IMR-90 (cell line): ENCODE data around the gene TMEM181. TPM values are rescaled to one million over a fixed set of nuclear protein-coding genes. Genes with fewer than 3 reads are reported as not detected.

Experiments used
- ATAC-seq: fragments of 200-7000 bp; cut with Tn5 transposase; 2 replicates; pipeline ENCODE4 v1.9.1; 2020; ENCODE audit warnings: low read depth, mild to moderate bottlenecking, moderate library complexity
- BruUV-seq: library from RNA; stranded (reverse); fragments of 400-500 nt; replicated peaks from 2 replicates; lab custom pipeline; 2021; lab: Mats Ljungman, UMichigan
- CTCF ChIA-PET: fragments of 300-600 bp; formaldehyde crosslinking; extraction: SDS; loops from one replicate; lab custom pipeline; 2021; ENCODE audit warnings: antibody characterized with exemption; lab: Yijun Ruan, JAX
- POLR2A ChIA-PET: fragments of 300-600 bp; sonication (Branson Sonifier 250); formaldehyde crosslinking; loops from one replicate; lab custom pipeline; 2022; ENCODE audit warnings: antibody characterized with exemption; ENCODE audit not compliant: unreplicated experiment; lab: Charles Lee
- DNase-seq: peaks from one replicate; pipeline ENCODE4 v3.0.0; 2013
- H2AFZ ChIP-seq: replicated peaks from 2 replicates; pipeline ENCODE3; 2013; ENCODE audit warnings: low read length, mild to moderate bottlenecking; ENCODE audit not compliant: poor library complexity
- H2AK5ac ChIP-seq: 2 replicates; pipeline ENCODE4 v1.6.1; 2013; ENCODE audit warnings: low read depth, low read length, inconsistent platforms
- H2AK9ac ChIP-seq: replicated peaks from 2 replicates; pipeline ENCODE3; 2013; ENCODE audit warnings: mild to moderate bottlenecking, low read depth, low read length, moderate library complexity; ENCODE audit not compliant: poor library complexity
- H2BK120ac ChIP-seq: 2 replicates; pipeline ENCODE4 v1.6.1; 2013; ENCODE audit warnings: low read depth, low read length, inconsistent platforms
- H2BK15ac ChIP-seq: 3 replicates; pipeline ENCODE4 v1.6.1; 2013; ENCODE audit warnings: low read depth, low read length, inconsistent platforms
- H2BK20ac ChIP-seq: 2 replicates; pipeline ENCODE4 v1.6.1; 2013; ENCODE audit warnings: low read depth, mild to moderate bottlenecking, inconsistent platforms, low read length, moderate library complexity
- H2BK5ac ChIP-seq: 2 replicates; pipeline ENCODE4 v1.6.1; 2013; ENCODE audit warnings: mild to moderate bottlenecking, low read depth, low read length, inconsistent platforms; ENCODE audit not compliant: poor library complexity, severe bottlenecking
- H3K14ac ChIP-seq: replicated peaks from 2 replicates; pipeline ENCODE4 v1.6.1; 2013; ENCODE audit warnings: low read depth, low read length, inconsistent platforms
- H3K18ac ChIP-seq: 2 replicates; pipeline ENCODE4 v1.6.1; 2013; ENCODE audit warnings: low read depth, low read length, control low read depth
- H3K23ac ChIP-seq: 2 replicates; pipeline ENCODE4 v1.6.1; 2013; ENCODE audit warnings: low read depth, low read length, inconsistent platforms
- H3K27ac ChIP-seq: 2 replicates; pipeline ENCODE4 v1.5.1; 2013; ENCODE audit warnings: mild to moderate bottlenecking, control low read depth, low read length; ENCODE audit not compliant: insufficient read depth
- H3K27me3 ChIP-seq: 2 replicates; pipeline ENCODE4 v1.6.1; 2013; ENCODE audit warnings: low read length; ENCODE audit not compliant: control insufficient read depth, insufficient read depth
- H3K36me3 ChIP-seq: 2 replicates; pipeline ENCODE4 v1.6.1; 2013; ENCODE audit warnings: low read length, mixed read lengths; ENCODE audit not compliant: control insufficient read depth, insufficient read depth
- H3K4ac ChIP-seq: 2 replicates; pipeline ENCODE4 v1.6.1; 2013; ENCODE audit warnings: low read depth, low read length, inconsistent platforms
- H3K4me1 ChIP-seq: 2 replicates; pipeline ENCODE4 v1.6.1; 2013; ENCODE audit warnings: low read length, mixed read lengths; ENCODE audit not compliant: control insufficient read depth, insufficient read depth
- H3K4me2 ChIP-seq: 2 replicates; pipeline ENCODE4 v1.6.1; 2013; ENCODE audit warnings: low read depth, mild to moderate bottlenecking, control low read depth, low read length, moderate library complexity
- H3K4me3 ChIP-seq: 2 replicates; pipeline ENCODE4 v1.5.1; 2013; ENCODE audit warnings: low read depth, mild to moderate bottlenecking, control low read depth, low read length, moderate library complexity; ENCODE audit not compliant: insufficient read depth
- H3K56ac ChIP-seq: 2 replicates; pipeline ENCODE4 v1.6.1; 2013; ENCODE audit warnings: low read length, inconsistent platforms; ENCODE audit not compliant: insufficient read depth; ENCODE audit errors: extremely low read depth
- H3K79me1 ChIP-seq, 2 experiments: 2 replicates each; pipeline ENCODE4 v1.6.1; 2013; ENCODE audit warnings: low read length in 2 of 2, inconsistent platforms in 1 of 2, low read depth in 1 of 2
- H3K9ac ChIP-seq: 2 replicates; pipeline ENCODE4 v1.6.1; 2013; ENCODE audit warnings: low read depth, low read length, control low read depth
- H3K9me1 ChIP-seq: 2 replicates; pipeline ENCODE4 v1.6.1; 2013; ENCODE audit warnings: low read length, inconsistent platforms; ENCODE audit not compliant: insufficient read depth
- H3K9me3 ChIP-seq: 2 replicates; pipeline ENCODE4 v1.6.1; 2013; ENCODE audit warnings: low read length; ENCODE audit not compliant: control insufficient read depth, insufficient read depth
- H4K20me1 ChIP-seq: 2 replicates; pipeline ENCODE4 v1.6.1; 2013; ENCODE audit warnings: low read length, inconsistent platforms; ENCODE audit not compliant: insufficient read depth
- H4K5ac ChIP-seq: 2 replicates; pipeline ENCODE4 v1.6.1; 2013; ENCODE audit warnings: mild to moderate bottlenecking, low read depth, low read length, control low read depth
- H4K8ac ChIP-seq, 2 experiments: 2 replicates each; pipeline ENCODE4 v1.6.1; 2013; ENCODE audit warnings: low read depth in 2 of 2, low read length in 2 of 2, control low read depth in 1 of 2, inconsistent platforms in 1 of 2
- H4K91ac ChIP-seq: 2 replicates; pipeline ENCODE4 v1.6.1; 2013; ENCODE audit warnings: low read depth, low read length, inconsistent platforms; ENCODE audit not compliant: insufficient read depth
- ELK1 ChIP-seq: fragments of 150-350 bp; IDR thresholded peaks from 2 replicates; pipeline ENCODE4 v1.6.1; 2016; ENCODE audit warnings: low read depth, mild to moderate bottlenecking, low read length, moderate library complexity, borderline replicate concordance
- FOS ChIP-seq: fragments of 150-350 bp; IDR thresholded peaks from 2 replicates; pipeline ENCODE4 v1.6.1; 2016; ENCODE audit warnings: low read depth, low read length
- RCOR1 ChIP-seq: IDR thresholded peaks from 2 replicates; pipeline ENCODE4 v1.6.1; 2012; ENCODE audit warnings: mild to moderate bottlenecking, low read length, improper control_type of control experiment; ENCODE audit not compliant: insufficient replicate concordance
- RFX5 ChIP-seq: IDR thresholded peaks from 2 replicates; pipeline ENCODE4 v1.8.0; 2012; ENCODE audit warnings: low read depth, mild to moderate bottlenecking, low read length, moderate library complexity
- SMC3 ChIP-seq: fragments of 150-350 bp; IDR thresholded peaks from 2 replicates; pipeline ENCODE4 v1.6.1; 2016; ENCODE audit warnings: low read depth, mild to moderate bottlenecking, antibody characterized with exemption, low read length, moderate library complexity
- WGBS, 2 experiments: methylation state at CpG; one replicate each; pipeline versions ENCODE4 v1.1.5 to v1.1.7; 2013; ENCODE audit warnings: missing lambda C conversion rate in 2 of 2; ENCODE audit not compliant: insufficient read length in 1 of 2; ENCODE audit errors: extremely low coverage in 2 of 2; 5-methylcytosine and 5-hydroxymethylcytosine counted together
- dilution Hi-C: fragments of 300-500 bp; cut with HindIII; formaldehyde crosslinking; loops from one replicate; pipeline ENCODE4 v1.14.3; 2018; ENCODE audit warnings: low sequenced_read_pairs; ENCODE audit not compliant: unreplicated experiment
- in situ Hi-C: fragments of 300-500 bp; cut with MboI; formaldehyde crosslinking; loops from 3 replicates; pipeline ENCODE4 v1.14.3; 2019; ENCODE audit warnings: low sequenced_read_pairs, inconsistent platforms, mixed read lengths
- intact Hi-C: fragments of 100-400 bp; cut with micrococcal nuclease; formaldehyde crosslinking; loops from 2 replicates; pipeline ENCODE4 v1.10.0; 2022
- polyA plus RNA-seq, 3 experiments: library from polyadenylated mRNA; depleted of rRNA; stranded (reverse); fragments of >200 nt; gene quantifications; 2 replicates each; pipeline ENCODE4 v1.2.3, GENCODE V29; 2012; ENCODE audit warnings: low replicate concordance in 1 of 3
- total RNA-seq: library from RNA; depleted of rRNA; stranded (reverse); fragments of >200 nt; gene quantifications from 2 replicates; pipeline ENCODE4 v1.2.3, GENCODE V29; 2012

The TMEM181 gene
- total and polyA plus RNA-seq, 2 of the 4 experiments (the other 2 are of a cell fraction) = 22.8 to 27.8 TPM

- TF ChIP-seq FOS = no peak
These were observed 13.0 kb downstream of the TMEM181 start (continued) for GRCh38 chr6:158572653-158573541.

GRCh38 chr6:158573542-158573931 is 13.6 kb downstream of the TMEM181 start:
- H2BK20ac ChIP-seq = no peak overlapping the region
- ATAC-seq (no peak), DNase-seq (no peak)
- in situ Hi-C loops = no loop called here
- no peak overlapping the region for H4K5ac ChIP-seq
- H4K8ac ChIP-seq = no peak overlapping the region
- whole genome bisulfite sequencing, 2 experiments = 73% methylated on average over 3 of the region's 10 CpGs; no CpG with 5 or more reads in 1 of the 2 experiments
- no peak overlapping the region for H2BK5ac ChIP-seq
- H3K9me1 ChIP-seq = peaks cover 7% of the 10 kb centered on the region
- no peak overlapping the region for H3K4ac ChIP-seq
- intact Hi-C loops = no loop called here
- H2AK9ac ChIP-seq = no peak overlapping the region
- H3K4me3 ChIP-seq = no peak overlapping the region
- H3K4me2 ChIP-seq = no peak overlapping the region
- H4K91ac ChIP-seq = no peak overlapping the region
- ChIA-PET CTCF (no interaction called here), POLR2A (no interaction called here)
- H3K9me3 ChIP-seq = no peaks in the 10 kb centered on the region
- H2BK15ac ChIP-seq = no peak overlapping the region
- H3K14ac ChIP-seq = no peak overlapping the region
- H3K27me3 ChIP-seq = no peaks in the 10 kb centered on the region
- TF ChIP-seq RFX5 = no peak
- no peak for TF ChIP-seq RCOR1
- TF ChIP-seq SMC3 = no peak
- no peak for TF ChIP-seq ELK1
- H3K36me3 ChIP-seq = peaks cover 10% of the 10 kb centered on the region
- H3K56ac ChIP-seq = no peak overlapping the region
- no TSS peak for BruUV-seq
- H2BK120ac ChIP-seq = no peak overlapping the region
- H3K9ac ChIP-seq = no peak overlapping the region
- H2AFZ ChIP-seq = no peak overlapping the region
- dilution Hi-C loops = no loop called here
- H3K23ac ChIP-seq = no peak overlapping the region
- H3K4me1 ChIP-seq = peaks cover 1% of the 10 kb centered on the region
- H3K27ac ChIP-seq = no peak overlapping the region
- H4K20me1 ChIP-seq = peaks cover 56% of the 10 kb centered on the region
- H3K79me1 ChIP-seq = peaks cover 34 to 73% of the 10 kb centered on the region in 2 experiments
- no peak overlapping the region for H3K18ac ChIP-seq
- no peak overlapping the region for H2AK5ac ChIP-seq
